Measurements from ENCODE around the gene ARHGAP42. TPM values are rescaled to one million over a fixed set of nuclear protein-coding genes. Genes with fewer than 3 reads are reported as not detected.

Gene ARHGAP42
- total and polyA plus RNA-seq, 2 of the 4 experiments (the other 2 are of a cell fraction) = 2.9 to 7.3 TPM

GRCh38 chr11:100810146-100810545 is 123.1 kb downstream of the ARHGAP42 start:
- Histone ChIP-seq H3K4ac (ENCODE audit: low read depth, low read length) (no peak overlapping the region), H4K20me1 (ENCODE audit: insufficient read depth, low read length) (no peaks in the 10 kb centered on the region), H4K91ac (ENCODE audit: insufficient read depth, low read depth, low read length) (no peak overlapping the region), H2AK9ac (replicated peaks; ENCODE audit: low read depth, low read length, poor library complexity) (no peak overlapping the region), H3K56ac (ENCODE audit: extremely low read depth, insufficient read depth, low read length) (no peak overlapping the region), H4K5ac (ENCODE audit: low read depth, low read length) (no peak overlapping the region), H3K9me3 (ENCODE audit: control insufficient read depth, insufficient read depth, low read length) (no peaks in the 10 kb centered on the region), H2AFZ (replicated peaks; ENCODE audit: low read length, poor library complexity) (no peak overlapping the region), H3K9me1 (ENCODE audit: insufficient read depth, low read length) (0 out of 2 replicates have a peak, but pooled peaks cover 3% of the 10 kb centered on the region), H3K36me3 (ENCODE audit: control insufficient read depth, insufficient read depth, low read length) (no peaks in the 10 kb centered on the region), H4K8ac (ENCODE audit: low read depth in 2 of 2, low read length in 2 of 2) (no peak overlapping the region), H3K4me3 (ENCODE audit: insufficient read depth, low read depth, low read length) (no peak overlapping the region), H2AK5ac (ENCODE audit: low read depth, low read length) (no peak overlapping the region), H3K23ac (ENCODE audit: low read depth, low read length) (no peak overlapping the region), H3K14ac (replicated peaks; ENCODE audit: low read depth, low read length) (no peak overlapping the region), H3K4me1 (ENCODE audit: control insufficient read depth, insufficient read depth, low read length) (peaks cover 6% of the 10 kb centered on the region), H3K27me3 (ENCODE audit: control insufficient read depth, insufficient read depth, low read length) (no peaks in the 10 kb centered on the region), H2BK5ac (ENCODE audit: low read depth, low read length, poor library complexity, severe bottlenecking) (no peak overlapping the region), H2BK20ac (ENCODE audit: low read depth, low read length) (no peak overlapping the region), H2BK15ac (ENCODE audit: low read depth, low read length) (no peak overlapping the region), H2BK120ac (ENCODE audit: low read depth, low read length) (no peak overlapping the region), H3K79me1 (ENCODE audit: low read depth in 1 of 2, low read length in 2 of 2) (peaks cover 10 to 20% of the 10 kb centered on the region in 2 experiments; a peak in 2 of 4 replicates), H3K9ac (ENCODE audit: low read depth, low read length) (no peak overlapping the region), H3K18ac (ENCODE audit: low read depth, low read length) (no peak overlapping the region), H3K27ac (ENCODE audit: insufficient read depth, low read length) (no peak overlapping the region), H3K4me2 (ENCODE audit: low read depth, low read length) (no peak overlapping the region)
- dilution Hi-C loops (cut with HindIII; ENCODE audit: low sequenced_read_pairs, unreplicated experiment) (no loop called here), in situ Hi-C loops (cut with MboI; ENCODE audit: low sequenced_read_pairs) (no loop called here), intact Hi-C loops (cut with micrococcal nuclease) (no loop called here)
- ChIA-PET CTCF (interaction anchor here (0.6 to 1.1 kb wide), 2 partner anchors 16 to 55 kb away, joined by 3 to 4 read pairs; no protein-coding TSS in a partner anchor), POLR2A (ENCODE audit: unreplicated experiment) (no interaction called here)
- ATAC-seq (ENCODE audit: low read depth) = peak; percentile 46
- no TSS peak for BruUV-seq (replicated peaks)
- no CpG with 5 or more reads among the region's 2 CpGs for WGBS, 2 experiments (ENCODE audit: extremely low coverage in 2 of 2, insufficient read length in 1 of 2)
- DNase-seq = peak; percentile 61
- TF ChIP-seq SMC3 (IDR thresholded peaks at IDR 0.05; ENCODE audit: low read depth, low read length) (no peak), MAZ (IDR thresholded peaks at IDR 0.05; ENCODE audit: borderline replicate concordance, low read depth, low read length) (no peak), FOS (IDR thresholded peaks at IDR 0.05; ENCODE audit: low read depth, low read length) (no peak), ELK1 (IDR thresholded peaks at IDR 0.05; ENCODE audit: borderline replicate concordance, low read depth, low read length) (no peak), USF2 (IDR thresholded peaks at IDR 0.05; ENCODE audit: low read depth, low read length) (no peak), CEBPB (IDR thresholded peaks at IDR 0.05; ENCODE audit: low read depth, low read length) (no peak), BHLHE40 (IDR thresholded peaks at IDR 0.05; ENCODE audit: low read depth, low read length) (no peak), RAD21 (IDR thresholded peaks at IDR 0.05; ENCODE audit: low read length) (no peak), POLR2A (IDR thresholded peaks at IDR 0.05; ENCODE audit: low read depth, low read length) (no peak), MXI1 (IDR thresholded peaks at IDR 0.05; ENCODE audit: borderline replicate concordance, low read depth, low read length) (no peak), RFX5 (IDR thresholded peaks at IDR 0.05; ENCODE audit: low read depth, low read length) (no peak), CHD1 (IDR thresholded peaks at IDR 0.05; ENCODE audit: low read depth, low read length) (no peak), CTCF (conservative IDR thresholded peaks at IDR 0.05; ENCODE audit: low read depth, low read length) (no peak)

All from IMR-90 (cell line).